Small intestine (tissue), 7 donors: ENCODE data around the gene CDK15. TPM values are rescaled to one million over a fixed set of nuclear protein-coding genes. Genes with fewer than 3 reads are reported as not detected.

ENCODE experiments used
- DNase-seq, 2 donors: peaks; one replicate each; pipeline versions ENCODE4 v3.0.0 to v3.0.0-alpha.2; 2013
- FAIRE-seq: peaks from 2 replicates; lab custom pipeline; 2012; peaks lifted over from hg19 to GRCh38; lab: Jason Lieb, UNC
- H3K27ac ChIP-seq, 3 donors: one replicate each; pipeline ENCODE4 v1.5.1; 2013; ENCODE audit warnings: low read length in 2 of 3, mild to moderate bottlenecking in 2 of 3, control low read depth in 1 of 3, inconsistent platforms in 1 of 3, low read depth in 1 of 3, moderate library complexity in 1 of 3
- H3K27me3 ChIP-seq, 3 donors: one replicate each; pipeline ENCODE4 v1.6.1; 2013; ENCODE audit warnings: low read length in 3 of 3, inconsistent platforms in 1 of 3; ENCODE audit not compliant: control insufficient read depth in 3 of 3, insufficient read depth in 3 of 3
- H3K36me3 ChIP-seq, 3 donors: one replicate each; pipeline ENCODE4 v1.6.1; 2013; ENCODE audit warnings: low read length in 3 of 3, inconsistent platforms in 1 of 3, low read depth in 1 of 3, mild to moderate bottlenecking in 1 of 3, moderate library complexity in 1 of 3; ENCODE audit not compliant: control insufficient read depth in 3 of 3, insufficient read depth in 2 of 3
- H3K4me1 ChIP-seq, 3 donors: one replicate each; pipeline ENCODE4 v1.6.1; 2013; ENCODE audit warnings: low read length in 2 of 3, inconsistent platforms in 1 of 3, low read depth in 1 of 3, mild to moderate bottlenecking in 1 of 3, moderate library complexity in 1 of 3; ENCODE audit not compliant: control insufficient read depth in 3 of 3, insufficient read depth in 2 of 3
- H3K4me3 ChIP-seq, 3 donors: one replicate each; pipeline ENCODE4 v1.5.1; 2013; ENCODE audit warnings: low read length in 3 of 3, control low read depth in 1 of 3, inconsistent platforms in 1 of 3, low read depth in 1 of 3, mild to moderate bottlenecking in 1 of 3, moderate library complexity in 1 of 3
- H3K9me3 ChIP-seq, 2 donors: one replicate each; pipeline ENCODE4 v1.6.1; 2013; ENCODE audit warnings: low read depth in 1 of 2, low read length in 1 of 2; ENCODE audit not compliant: control insufficient read depth in 2 of 2, insufficient read depth in 1 of 2
- WGBS, 3 donors: extraction: QIAGEN DNeasy Blood & Tissue Kit; methylation state at CpG; one replicate each; pipeline ENCODE4 v1.1.7; 2013; 5-methylcytosine and 5-hydroxymethylcytosine counted together
- polyA plus RNA-seq, 4 donors: library from polyadenylated mRNA; stranded (reverse) in 3 of 4; unstranded in 1 of 4; fragments of 200-250 nt in 3 of 4; fragments of 120-200 nt in 1 of 4; gene quantifications; one replicate each; pipeline versions ENCODE4 v1.2.1 to v1.2.3, GENCODE V29; 2013
- donor health status: healthy with polysubstance abuse.
- donor health status: control.
- donor health status: control.
- donor health status: Bipolar disorder and iron deficiency.
- donor health status: healthy.

The CDK15 gene
- polyA plus RNA-seq, 4 donors = 0.52 to 1.2 (median 0.54) TPM; not detected in 1

- 86 to 95% (median 91%) methylated on average over 2 of the region's 2 CpGs for WGBS, 3 donors
- FAIRE-seq (no peak), DNase-seq (no peak)
- Histone ChIP-seq H3K4me3 (no peak overlapping the region), H3K27ac (no peak overlapping the region), H3K27me3 (no peaks in the 10 kb centered on the region), H3K4me1 (no peaks in the 10 kb centered on the region), H3K9me3 (no peaks in the 10 kb centered on the region), H3K36me3 (no peaks in the 10 kb centered on the region)
Observed at GRCh38 chr2:201828220-201828619, 21.9 kb downstream of the CDK15 start.

GRCh38 chr2:201830666-201831065 is 24.3 kb downstream of the CDK15 start:
- no peak for FAIRE-seq
- no peak overlapping the region for H3K27ac ChIP-seq
- WGBS, 3 donors = 92 to 100% (median 97%) methylated on average over 1 of the region's 1 CpG

GRCh38 chr2:201831469-201831868 is 25.1 kb downstream of the CDK15 start:
- 76 to 87% (median 79%) methylated on average over 2 of the region's 2 CpGs for WGBS, 3 donors
- no peaks in the 10 kb centered on the region for H3K4me1 ChIP-seq
- no peaks in the 10 kb centered on the region for H3K27me3 ChIP-seq
- no peak overlapping the region for H3K27ac ChIP-seq
- H3K4me3 ChIP-seq = no peak overlapping the region
- no peaks in the 10 kb centered on the region for H3K9me3 ChIP-seq
- H3K36me3 ChIP-seq = no peaks in the 10 kb centered on the region
- no peak for DNase-seq
- FAIRE-seq = no peak

More at GRCh38 chr2:201830666-201831065, 24.3 kb downstream of the CDK15 start:
- Histone ChIP-seq H3K36me3 (no peaks in the 10 kb centered on the region), H3K27me3 (no peaks in the 10 kb centered on the region), H3K9me3 (no peaks in the 10 kb centered on the region), H3K4me3 (no peak overlapping the region), H3K4me1 (no peaks in the 10 kb centered on the region)
- no peak for DNase-seq

- no peak overlapping the region for H3K27ac ChIP-seq
- no peak for FAIRE-seq
- 82 to 89% (median 87%) methylated on average over 9 of the region's 9 CpGs for WGBS, 3 donors
Observed at GRCh38 chr2:201833781-201834180, 27.4 kb downstream of the CDK15 start.

GRCh38 chr2:201835066-201835465 is 28.7 kb downstream of the CDK15 start:
- no peak for DNase-seq
- FAIRE-seq = no peak
- no peak overlapping the region for H3K4me3 ChIP-seq
- H3K9me3 ChIP-seq = peaks cover 0 to 4% of the 10 kb centered on the region in 2 donors
- H3K36me3 ChIP-seq = no peaks in the 10 kb centered on the region
- H3K27me3 ChIP-seq = peaks cover 0 to 2% (median 0%) of the 10 kb centered on the region in 3 donors
- no peaks in the 10 kb centered on the region for H3K4me1 ChIP-seq
- WGBS, 3 donors = 87 to 96% (median 95%) methylated on average over 3 of the region's 3 CpGs
- H3K27ac ChIP-seq = no peak overlapping the region

More at GRCh38 chr2:201833781-201834180, 27.4 kb downstream of the CDK15 start:
- H3K27me3 ChIP-seq = peaks cover 0 to 2% (median 0%) of the 10 kb centered on the region in 3 donors
- no peak overlapping the region for H3K4me3 ChIP-seq
- H3K4me1 ChIP-seq = no peaks in the 10 kb centered on the region
- no peaks in the 10 kb centered on the region for H3K36me3 ChIP-seq
- no peaks in the 10 kb centered on the region for H3K9me3 ChIP-seq
- DNase-seq = no peak

GRCh38 chr2:201837391-201837790 is 31.1 kb downstream of the CDK15 start:
- H3K4me3 ChIP-seq = no peak overlapping the region
- H3K27ac ChIP-seq = no peak overlapping the region
- DNase-seq (no peak), FAIRE-seq (no peak)
- no peaks in the 10 kb centered on the region for H3K4me1 ChIP-seq
- peaks cover 0 to 4% of the 10 kb centered on the region in 2 donors for H3K9me3 ChIP-seq
- WGBS, 3 donors = 33 to 46% (median 43%) methylated on average over 2 of the region's 2 CpGs
- H3K36me3 ChIP-seq = no peaks in the 10 kb centered on the region
- peaks cover 0 to 2% (median 0%) of the 10 kb centered on the region in 3 donors for H3K27me3 ChIP-seq

- DNase-seq (no peak), FAIRE-seq (no peak)
- Histone ChIP-seq H3K9me3 (peaks cover 0 to 4% of the 10 kb centered on the region in 2 donors), H3K27me3 (peaks cover 0 to 2% (median 0%) of the 10 kb centered on the region in 3 donors), H3K4me1 (no peaks in the 10 kb centered on the region), H3K4me3 (no peak overlapping the region), H3K36me3 (no peaks in the 10 kb centered on the region), H3K27ac (no peak overlapping the region)
- 50 to 64% (median 60%) methylated on average over 4 of the region's 4 CpGs for WGBS, 3 donors
Observed at GRCh38 chr2:201837824-201838431, 31.6 kb downstream of the CDK15 start.

- DNase-seq = no peak
- Histone ChIP-seq H3K27ac (no peak overlapping the region), H3K4me1 (no peaks in the 10 kb centered on the region), H3K36me3 (no peaks in the 10 kb centered on the region), H3K9me3 (peaks cover 0 to 4% of the 10 kb centered on the region in 2 donors), H3K27me3 (peaks cover 0 to 2% (median 0%) of the 10 kb centered on the region in 3 donors), H3K4me3 (no peak overlapping the region)
- 93 to 94% (median 94%) methylated on average over 4 of the region's 4 CpGs for WGBS, 3 donors
- no peak for FAIRE-seq
Observed at GRCh38 chr2:201839727-201840126, 33.4 kb downstream of the CDK15 start.
